ENCODE results near the gene DLG5. TPM values are rescaled to one million over a fixed set of nuclear protein-coding genes. Genes with fewer than 3 reads are reported as not detected.

The DLG5 gene
- polyA plus RNA-seq, 1 of the 3 experiments (the other 2 are of a cell fraction): 31.3 TPM

GRCh38 chr10:77887631-77888355 lies 38.8 kb downstream of the DLG5 start (continued):
- TF ChIP-seq EP300 (IDR thresholded peaks at IDR 0.05; ENCODE audit: borderline replicate concordance in 1 of 2, low read depth in 1 of 2, low read length in 1 of 2) (0 out of 4 replicates have a peak, but pooled peaks of 1 of the 2 experiments have one; percentile 17), CTCF (IDR thresholded peaks at IDR 0.05) (no peak), IRF3 (IDR thresholded peaks at IDR 0.05; ENCODE audit: low read depth, low read length) (no peak)

GRCh38 chr10:77886795-77887355 lies 39.7 kb downstream of the DLG5 start:
- Histone ChIP-seq H2AFZ (ENCODE audit: low read depth) (no peak overlapping the region), H3K9me3 (no peaks in the 10 kb centered on the region), H3K27me3 (ENCODE audit: insufficient read depth) (no peaks in the 10 kb centered on the region), H3K4me1 (ENCODE audit: control insufficient read depth in 1 of 2, insufficient read depth in 2 of 2, low read depth in 1 of 2, low read length in 1 of 2) (peaks cover 24 to 79% of the 10 kb centered on the region in 2 experiments), H4K20me1 (ENCODE audit: insufficient read depth) (peaks cover 91% of the 10 kb centered on the region), H3K27ac (ENCODE audit: low read depth in 2 of 2, low read length in 1 of 2) (peak overlapping the region; percentile 55 to 97; a peak in 3 of 4 replicates), H3K4me2 (peak overlapping the region; percentile 81), H3F3A (replicated peaks; ENCODE audit: insufficient read depth) (peaks cover 15% of the 10 kb centered on the region), H3K36me3 (replicated peaks in 1 of 2; ENCODE audit: control insufficient read depth in 1 of 2, insufficient read depth in 2 of 2, low read length in 1 of 2) (no peaks in the 10 kb centered on the region), H3K9me2 (no peaks in the 10 kb centered on the region), H3K79me2 (ENCODE audit: insufficient read depth) (peaks cover 97% of the 10 kb centered on the region), H3K4me3 (ENCODE audit: low read depth in 2 of 2, low read length in 1 of 2) (no peak overlapping the region), H3K9ac (0 out of 2 replicates have a peak overlapping the region, but pooled peaks have one; percentile 9)
- POLR2A ChIA-PET: interaction anchor here (2.5 kb wide), 1 partner anchor 9 kb away, joined by 9 read pairs; no protein-coding TSS in a partner anchor
- CTCF ChIA-PET: interaction anchor here (0.7 to 1.7 kb wide), 6 partner anchors 9 to 143 kb away, joined by 3 to 6 read pairs (median 4); partner anchors contain the start of gene POLR3A
- TF ChIP-seq RXRA (IDR thresholded peaks at IDR 0.05; ENCODE audit: borderline replicate concordance, low read depth) (no peak), MAX (IDR thresholded peaks at IDR 0.05; ENCODE audit: low read depth) (no peak), SIN3A (IDR thresholded peaks at IDR 0.05; ENCODE audit: borderline replicate concordance, low read depth, low read length) (no peak), POLR2AphosphoS5 (IDR thresholded peaks at IDR 0.05; ENCODE audit: low read depth, low read length) (no peak), YY1 (IDR thresholded peaks at IDR 0.05; ENCODE audit: low read depth) (no peak), FOXJ3 (CRISPR knock-in tag; IDR thresholded peaks at IDR 0.05) (no peak), TAF1 (IDR thresholded peaks at IDR 0.05; ENCODE audit: borderline replicate concordance, low read depth, low read length) (no peak), TCF12 (IDR thresholded peaks at IDR 0.05) (no peak), GATA2 (CRISPR knock-in tag; IDR thresholded peaks at IDR 0.05) (no peak), ZBTB33 (IDR thresholded peaks at IDR 0.05; ENCODE audit: borderline replicate concordance, low read depth) (no peak), JUND (IDR thresholded peaks at IDR 0.05) (no peak), MEF2A (IDR thresholded peaks at IDR 0.05; ENCODE audit: borderline replicate concordance, low read depth) (no peak), IRF3 (IDR thresholded peaks at IDR 0.05; ENCODE audit: low read depth, low read length) (no peak)
- WGBS (ENCODE audit: low lambda C conversion rate): 98% methylated on average over 4 of the region's 4 CpGs
- DNase-seq: no peak
